DMS79 (cell line): ENCODE data around the gene TP53I11.

Source experiments
- DNase-seq: peaks from one replicate; lab custom pipeline; 2025; lab: John Stamatoyannopoulos, UW

TP53I11 gene

GRCh38 chr11:44978274-44978960 lies 27.7 kb upstream of the TP53I11 start:
- peak; percentile 80 for DNase-seq

- DNase-seq: no peak
These were observed 26.9 kb upstream of the TP53I11 start for GRCh38 chr11:44977493-44977984.

- DNase-seq: no peak
These were observed 25.9 kb upstream of the TP53I11 start for GRCh38 chr11:44976576-44976975.

- no peak for DNase-seq
These were observed 23.8 kb upstream of the TP53I11 start for GRCh38 chr11:44974402-44975000.

- DNase-seq: no peak
These were observed 23.1 kb upstream of the TP53I11 start for GRCh38 chr11:44973632-44974401.

GRCh38 chr11:44972746-44973435 lies 22.2 kb upstream of the TP53I11 start:
- DNase-seq: no peak

GRCh38 chr11:44971185-44971584 lies 20.5 kb upstream of the TP53I11 start:
- DNase-seq: no peak

- no peak for DNase-seq
These were observed 19.6 kb upstream of the TP53I11 start for GRCh38 chr11:44970293-44970692.

- DNase-seq: no peak
These were observed 19.1 kb upstream of the TP53I11 start for GRCh38 chr11:44969651-44970252.

GRCh38 chr11:44968510-44968909 lies 17.8 kb upstream of the TP53I11 start:
- no peak for DNase-seq

GRCh38 chr11:44967930-44968496 lies 17.3 kb upstream of the TP53I11 start:
- no peak for DNase-seq

GRCh38 chr11:44966694-44967093 lies 16.0 kb upstream of the TP53I11 start:
- DNase-seq: no peak

- DNase-seq: peak; percentile 70
These were observed 14.0 kb upstream of the TP53I11 start for GRCh38 chr11:44964526-44965209.

- no peak for DNase-seq
These were observed 13.3 kb upstream of the TP53I11 start for GRCh38 chr11:44963948-44964347.

GRCh38 chr11:44963136-44963535 lies 12.5 kb upstream of the TP53I11 start:
- no peak for DNase-seq

- DNase-seq: no peak
These were observed 11.8 kb upstream of the TP53I11 start for GRCh38 chr11:44962464-44962863.

GRCh38 chr11:44960200-44960845 lies 9.6 kb upstream of the TP53I11 start:
- no peak for DNase-seq

GRCh38 chr11:44959064-44959463 lies 8.4 kb upstream of the TP53I11 start:
- no peak for DNase-seq

GRCh38 chr11:44957776-44958564 lies 7.3 kb upstream of the TP53I11 start:
- DNase-seq: no peak
